Measurements from ENCODE around the gene ANKRD18A. TPM values are rescaled to one million over a fixed set of nuclear protein-coding genes. Genes with fewer than 3 reads are reported as not detected.

The ANKRD18A gene
- total RNA-seq, 1 donor from 2014 or later, result 4.5 TPM

DNA sequence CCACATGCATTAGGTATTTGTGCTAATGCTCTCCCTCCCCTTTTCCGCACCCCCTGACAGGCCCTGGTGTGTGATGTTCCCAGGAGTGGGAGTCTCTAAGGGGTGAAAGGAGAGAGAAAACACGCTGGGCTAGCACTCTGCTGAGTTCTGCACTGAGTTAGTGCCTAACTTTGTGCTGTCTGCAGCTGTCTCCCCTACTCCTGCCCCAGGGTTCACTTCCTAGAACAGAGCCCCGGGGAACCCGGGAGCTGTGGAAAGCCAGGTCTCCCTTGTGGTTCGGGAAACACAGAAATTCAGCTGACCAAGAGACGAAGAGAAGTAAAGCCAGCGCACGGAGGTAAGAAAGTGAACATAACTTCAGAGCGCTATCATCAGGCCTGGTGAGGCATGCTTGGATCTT lies 20.7 kb upstream of the ANKRD18A start:
- no peak overlapping the region for H3K4me3 Mint-ChIP-seq (ENCODE audit: unreplicated experiment)
- H3K4me1 Mint-ChIP-seq (ENCODE audit: low read depth), result peaks cover 5% of the 10 kb centered on the region
- no peak overlapping the region for H3K27ac Mint-ChIP-seq (ENCODE audit: unreplicated experiment)
- no peaks in the 10 kb centered on the region for H3K36me3 Mint-ChIP-seq (ENCODE audit: low read depth)
- peaks cover 3% of the 10 kb centered on the region for H3K27me3 Mint-ChIP-seq (ENCODE audit: low read depth)
- TF ChIP-seq, protein P1, sequence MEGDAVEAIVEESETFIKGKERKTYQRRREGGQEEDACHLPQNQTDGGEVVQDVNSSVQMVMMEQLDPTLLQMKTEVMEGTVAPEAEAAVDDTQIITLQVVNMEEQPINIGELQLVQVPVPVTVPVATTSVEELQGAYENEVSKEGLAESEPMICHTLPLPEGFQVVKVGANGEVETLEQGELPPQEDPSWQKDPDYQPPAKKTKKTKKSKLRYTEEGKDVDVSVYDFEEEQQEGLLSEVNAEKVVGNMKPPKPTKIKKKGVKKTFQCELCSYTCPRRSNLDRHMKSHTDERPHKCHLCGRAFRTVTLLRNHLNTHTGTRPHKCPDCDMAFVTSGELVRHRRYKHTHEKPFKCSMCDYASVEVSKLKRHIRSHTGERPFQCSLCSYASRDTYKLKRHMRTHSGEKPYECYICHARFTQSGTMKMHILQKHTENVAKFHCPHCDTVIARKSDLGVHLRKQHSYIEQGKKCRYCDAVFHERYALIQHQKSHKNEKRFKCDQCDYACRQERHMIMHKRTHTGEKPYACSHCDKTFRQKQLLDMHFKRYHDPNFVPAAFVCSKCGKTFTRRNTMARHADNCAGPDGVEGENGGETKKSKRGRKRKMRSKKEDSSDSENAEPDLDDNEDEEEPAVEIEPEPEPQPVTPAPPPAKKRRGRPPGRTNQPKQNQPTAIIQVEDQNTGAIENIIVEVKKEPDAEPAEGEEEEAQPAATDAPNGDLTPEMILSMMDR (IDR thresholded peaks at IDR 0.05), result no peak
- no peak for DNase-seq (ENCODE audit: low spot score)
- no peaks in the 10 kb centered on the region for H3K9me3 Mint-ChIP-seq (ENCODE audit: low read depth)

DNA sequence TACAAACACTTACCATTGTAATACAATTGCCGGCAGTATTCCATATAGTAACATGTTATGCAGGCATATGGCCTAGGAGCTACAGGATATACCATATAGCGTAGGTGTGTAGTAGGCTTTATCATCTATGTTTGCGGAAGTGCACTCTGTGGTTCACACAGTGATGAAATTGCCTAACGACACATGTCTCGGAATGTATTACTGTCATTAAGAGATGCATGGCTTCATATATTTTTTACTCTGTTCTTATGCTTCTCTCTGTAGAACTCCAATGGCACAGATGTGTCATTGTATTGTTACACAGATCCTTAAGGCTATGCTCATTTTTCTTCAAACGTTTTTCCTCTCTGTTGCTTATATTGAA lies 19.2 kb upstream of the ANKRD18A start:
- H3K27ac Mint-ChIP-seq (ENCODE audit: unreplicated experiment), result no peak overlapping the region
- no peak overlapping the region for H3K4me3 Mint-ChIP-seq (ENCODE audit: unreplicated experiment)
- DNase-seq (ENCODE audit: low spot score), result no peak
- H3K27me3 Mint-ChIP-seq (ENCODE audit: low read depth), result peaks cover 6% of the 10 kb centered on the region
- H3K9me3 Mint-ChIP-seq (ENCODE audit: low read depth), result no peaks in the 10 kb centered on the region
- peaks cover 5% of the 10 kb centered on the region for H3K4me1 Mint-ChIP-seq (ENCODE audit: low read depth)
- no peaks in the 10 kb centered on the region for H3K36me3 Mint-ChIP-seq (ENCODE audit: low read depth)
- TF ChIP-seq, protein P1 (IDR thresholded peaks at IDR 0.05), result no peak

DNA sequence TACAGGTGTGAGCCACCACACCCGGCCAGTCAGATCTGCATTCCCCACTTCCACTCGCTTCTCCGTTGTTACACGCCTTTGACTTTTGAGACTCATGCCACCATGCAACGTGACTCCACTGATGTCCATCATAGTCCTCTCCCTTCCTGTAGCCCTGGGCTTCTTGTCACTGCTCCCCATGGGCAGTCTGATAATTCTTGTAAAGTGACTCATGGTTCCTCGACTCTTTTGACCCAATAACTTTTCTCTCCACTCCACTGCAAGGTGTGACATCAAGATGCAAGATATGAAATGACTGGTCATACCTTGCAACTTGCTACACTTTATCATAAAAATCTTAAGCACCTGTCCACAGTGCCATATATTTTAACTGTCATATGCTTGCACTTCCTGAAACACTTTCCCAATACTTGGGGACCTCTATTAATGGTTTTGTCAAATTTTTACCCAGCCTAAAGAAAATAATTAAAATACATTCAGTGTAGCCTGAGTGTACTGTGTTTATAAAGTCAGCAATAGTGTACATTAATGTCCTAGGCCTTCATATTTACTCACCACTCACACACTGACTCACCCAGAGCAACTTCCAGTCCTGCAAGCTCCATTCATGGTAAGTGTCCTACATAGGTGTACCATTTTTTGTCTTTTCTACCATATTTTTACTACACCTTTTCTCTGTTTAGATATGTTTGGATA lies 18.6 kb upstream of the ANKRD18A start:
- no peaks in the 10 kb centered on the region for H3K9me3 Mint-ChIP-seq (ENCODE audit: low read depth)
- H3K27ac Mint-ChIP-seq (ENCODE audit: unreplicated experiment), result no peak overlapping the region
- H3K4me1 Mint-ChIP-seq (ENCODE audit: low read depth), result peaks cover 5% of the 10 kb centered on the region
- TF ChIP-seq, protein P1 (IDR thresholded peaks at IDR 0.05), result no peak
- no peak overlapping the region for H3K4me3 Mint-ChIP-seq (ENCODE audit: unreplicated experiment)
- H3K27me3 Mint-ChIP-seq (ENCODE audit: low read depth), result peaks cover 9% of the 10 kb centered on the region
- H3K36me3 Mint-ChIP-seq (ENCODE audit: low read depth), result no peaks in the 10 kb centered on the region
- DNase-seq (ENCODE audit: low spot score), result no peak

DNA sequence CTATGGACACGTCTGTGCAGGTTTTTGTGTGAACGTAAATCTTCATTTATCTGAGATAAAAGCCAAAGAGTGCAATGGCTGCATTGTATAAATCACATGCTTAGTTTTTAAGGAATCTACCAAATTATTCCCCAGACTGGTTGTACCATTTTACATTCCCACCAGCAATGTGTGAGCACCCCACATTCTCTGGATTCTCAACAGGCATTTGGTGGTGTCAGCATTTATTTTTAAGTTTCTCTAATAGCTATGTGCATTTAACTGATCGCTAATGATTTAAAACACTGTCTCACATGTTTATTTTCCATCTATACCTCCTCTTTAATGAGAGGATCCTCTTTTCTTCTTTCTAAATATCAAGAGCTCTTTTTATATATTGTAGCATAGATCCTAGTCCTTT lies 13.9 kb upstream of the ANKRD18A start:
- H3K27ac Mint-ChIP-seq (ENCODE audit: unreplicated experiment), result no peak overlapping the region
- H3K9me3 Mint-ChIP-seq (ENCODE audit: low read depth), result no peaks in the 10 kb centered on the region
- H3K36me3 Mint-ChIP-seq (ENCODE audit: low read depth), result no peaks in the 10 kb centered on the region
- DNase-seq (ENCODE audit: low spot score), result no peak
- H3K4me3 Mint-ChIP-seq (ENCODE audit: unreplicated experiment), result no peak overlapping the region
- H3K27me3 Mint-ChIP-seq (ENCODE audit: low read depth), result peaks cover 9% of the 10 kb centered on the region
- TF ChIP-seq, protein P1 (IDR thresholded peaks at IDR 0.05), result no peak
- H3K4me1 Mint-ChIP-seq (ENCODE audit: low read depth), result no peaks in the 10 kb centered on the region

DNA sequence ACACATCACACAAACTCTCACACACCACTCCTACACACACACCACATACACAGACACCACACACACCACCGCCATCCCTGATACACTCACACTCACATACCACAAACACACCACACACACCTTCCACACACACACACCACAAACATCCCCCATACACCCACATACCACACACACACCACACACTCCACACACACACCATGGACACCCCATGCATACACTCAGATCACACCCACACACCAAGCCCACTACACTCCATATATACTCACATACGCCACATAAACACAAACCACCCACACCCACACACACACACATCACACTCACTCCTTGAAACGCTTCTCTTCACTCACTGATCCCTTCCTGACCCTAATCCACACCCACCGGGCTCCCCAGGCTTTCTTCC lies 9.1 kb upstream of the ANKRD18A start:
- Mint-ChIP-seq H3K27me3 (ENCODE audit: low read depth) (peaks cover 3% of the 10 kb centered on the region), H3K4me3 (ENCODE audit: unreplicated experiment) (no peak overlapping the region), H3K36me3 (ENCODE audit: low read depth) (peaks cover 7% of the 10 kb centered on the region), H3K4me1 (ENCODE audit: low read depth) (no peaks in the 10 kb centered on the region), H3K9me3 (ENCODE audit: low read depth) (peaks cover 11% of the 10 kb centered on the region), H3K27ac (ENCODE audit: unreplicated experiment) (no peak overlapping the region)
- DNase-seq (ENCODE audit: low spot score), result no peak
- TF ChIP-seq, protein P1 (IDR thresholded peaks at IDR 0.05), result no peak
